Activated gamma-delta T cell treated with Interleukin-2 at 50 U/mL for 16 hours (primary cell): ENCODE data around the gene ZBTB32.
"Not testable (repeated sequence)": the region's sequence is repeated elsewhere in the genome, so short reads cannot be mapped to it uniquely, and the experiment has no call there.

Source experiments
- DNase-seq: peaks from one replicate; pipeline ENCODE4 v3.0.0-alpha.2; 2020

Gene ZBTB32

GRCh38 chr19:35704218-35704617 lies at the start of gene ZBTB32:
Gene ZBTB32 (plus strand): TSS chr19:35704558. CDS start chr19:35714627, 10,069 bp downstream.
- no peak for DNase-seq

DNA sequence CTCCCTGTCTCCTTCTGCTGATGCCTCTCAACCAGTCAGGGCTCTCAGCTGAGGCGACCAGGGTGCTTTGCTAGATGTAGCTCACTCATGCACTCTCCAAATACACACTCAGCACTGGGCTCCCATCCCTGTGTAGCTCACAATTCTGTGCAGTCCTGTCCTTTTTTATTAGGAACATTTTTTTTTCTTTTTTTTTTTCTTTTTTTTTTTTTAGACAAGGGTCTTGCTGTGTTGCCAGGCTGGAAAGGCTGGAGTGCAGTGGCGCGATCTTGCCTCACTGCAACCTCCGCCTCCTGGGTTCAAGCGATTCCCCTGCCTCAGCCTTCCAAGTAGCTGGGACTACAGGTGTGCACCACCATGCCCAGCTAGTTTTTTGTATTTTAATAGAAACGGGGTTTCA lies 49.5 kb upstream of the ZBTB32 start:
- DNase-seq, result not testable (repeated sequence)

- no peak for DNase-seq
Observed at GRCh38 chr19:35655600-35655999, 48.8 kb upstream of the ZBTB32 start.

GRCh38 chr19:35656700-35657099 lies 47.7 kb upstream of the ZBTB32 start:
- no peak for DNase-seq

- no peak for DNase-seq
Observed at GRCh38 chr19:35657904-35658700, 46.3 kb upstream of the ZBTB32 start.

GRCh38 chr19:35661995-35662340 lies 42.4 kb upstream of the ZBTB32 start:
- no peak for DNase-seq

DNA sequence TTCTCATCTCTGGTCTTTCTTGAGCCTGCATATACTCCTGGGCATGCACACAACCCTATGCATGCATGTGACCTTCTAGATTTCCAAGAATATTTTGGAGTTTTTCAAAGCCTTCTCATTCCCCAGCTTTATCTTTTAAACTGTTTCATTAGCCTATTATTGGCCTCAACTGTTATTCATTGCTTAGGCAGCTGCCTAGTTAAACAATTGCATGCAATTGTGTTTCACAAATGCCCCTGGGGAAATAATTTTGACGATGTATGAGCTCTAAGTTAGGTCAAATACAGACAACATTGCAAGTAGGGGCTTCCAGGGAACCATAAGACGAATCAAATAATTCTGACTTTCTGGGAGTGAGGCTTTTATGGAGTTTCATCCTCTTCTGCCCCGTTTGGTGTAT lies 40.4 kb upstream of the ZBTB32 start:
- DNase-seq, result no peak

DNA sequence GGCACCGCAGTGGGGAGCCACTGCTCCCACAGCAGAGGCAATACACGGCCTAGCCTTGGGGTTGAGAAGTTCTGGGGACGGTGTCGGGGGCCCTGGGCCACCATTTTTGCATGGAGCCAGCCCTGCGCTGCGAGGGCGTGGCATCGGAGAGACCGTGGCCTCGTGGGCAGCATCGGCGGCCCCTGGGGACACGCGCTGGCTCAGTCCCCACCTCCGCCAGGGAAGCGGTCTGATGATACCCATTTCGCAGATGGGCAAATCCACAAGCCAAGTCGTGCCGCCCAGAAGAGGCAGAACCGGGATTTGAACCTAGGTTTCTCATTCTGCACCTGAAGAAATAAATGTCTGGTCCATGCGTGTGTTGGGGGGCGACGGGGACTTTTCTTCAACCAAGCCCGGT lies 39.2 kb upstream of the ZBTB32 start:
- DNase-seq, result no peak

- no peak for DNase-seq
Observed at GRCh38 chr19:35665604-35666003, 38.8 kb upstream of the ZBTB32 start.

GRCh38 chr19:35666251-35666913 lies 38.0 kb upstream of the ZBTB32 start, which contains the start of gene UPK1A:
Gene UPK1A (plus strand): TSS chr19:35666517. CDS start chr19:35666813, 296 bp downstream.
- no peak for DNase-seq

DNA sequence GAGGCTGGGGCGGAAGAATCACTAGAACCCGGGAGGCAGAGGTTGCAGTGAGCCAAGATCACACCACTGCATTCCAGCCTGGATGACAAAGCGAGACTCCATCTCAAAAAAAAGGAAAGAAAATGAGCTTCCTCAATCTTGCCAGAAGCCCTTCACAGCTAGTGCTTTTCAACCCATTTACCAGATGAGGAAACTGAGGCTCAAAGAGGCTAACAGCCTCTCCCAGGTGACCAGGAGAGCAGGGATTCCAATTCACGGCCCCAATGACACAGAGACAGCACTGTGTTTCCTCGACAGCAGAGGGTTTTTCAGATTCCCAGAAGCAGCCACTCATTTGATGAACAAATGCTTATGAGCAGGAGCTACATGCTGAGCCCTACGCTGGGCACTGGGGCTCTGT lies 34.8 kb upstream of the ZBTB32 start:
- no peak for DNase-seq

GRCh38 chr19:35669974-35670373 lies 34.4 kb upstream of the ZBTB32 start:
- DNase-seq, result no peak

GRCh38 chr19:35670686-35671085 lies 33.7 kb upstream of the ZBTB32 start:
- no peak for DNase-seq

- no peak for DNase-seq
Observed at GRCh38 chr19:35671818-35672217, 32.5 kb upstream of the ZBTB32 start.

GRCh38 chr19:35673121-35673804 lies 31.1 kb upstream of the ZBTB32 start:
- DNase-seq, result peak; percentile 21

DNA sequence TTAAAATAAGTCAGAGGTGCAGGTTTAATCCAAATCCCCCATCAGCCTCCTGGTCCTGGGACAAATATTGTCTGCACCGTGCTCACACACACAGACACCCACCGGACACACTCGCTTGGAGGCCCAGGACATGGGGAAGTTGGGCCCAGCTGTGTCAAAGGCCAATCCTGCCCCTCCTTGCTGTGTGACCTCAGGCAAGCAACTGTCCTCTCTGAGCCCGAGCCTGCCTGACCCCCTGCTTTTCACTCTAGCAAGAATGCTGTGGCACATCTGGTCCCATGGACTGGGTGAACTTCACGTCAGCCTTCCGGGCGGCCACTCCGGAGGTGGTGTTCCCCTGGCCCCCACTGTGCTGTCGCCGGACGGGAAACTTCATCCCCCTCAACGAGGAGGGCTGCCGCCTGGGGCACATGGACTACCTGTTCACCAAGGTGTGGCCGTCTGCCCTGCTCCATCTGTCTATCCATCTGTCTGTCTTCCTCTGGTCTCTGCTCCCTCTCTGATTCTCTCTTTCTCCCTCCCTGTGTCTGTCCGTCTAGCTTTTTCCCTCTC lies 28.7 kb upstream of the ZBTB32 start:
- no peak for DNase-seq

GRCh38 chr19:35689836-35690235 lies 14.5 kb upstream of the ZBTB32 start:
- DNase-seq, result no peak

DNA sequence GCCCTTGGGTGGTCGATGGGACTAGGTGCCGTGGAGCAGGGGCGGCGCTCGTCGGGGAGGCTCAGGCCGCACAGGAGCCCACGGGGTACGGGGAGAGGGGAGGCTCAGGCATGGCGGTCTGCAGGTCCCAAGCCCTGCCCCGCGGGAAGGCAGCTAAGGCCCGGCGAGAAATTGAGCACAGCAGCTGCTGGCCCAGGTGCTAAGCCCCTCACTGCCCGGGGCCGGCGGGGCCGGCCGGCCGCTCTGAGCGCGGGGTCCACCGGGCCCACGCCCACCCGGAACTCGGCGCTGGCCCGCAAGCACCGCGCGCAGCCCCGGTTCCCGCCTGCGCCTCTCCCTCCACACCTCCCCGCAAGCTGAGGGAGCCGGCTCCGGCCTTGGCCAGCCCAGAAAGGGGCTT lies 13.3 kb upstream of the ZBTB32 start:
- DNase-seq, result not testable (repeated sequence)

GRCh38 chr19:35692010-35692409 lies 12.3 kb upstream of the ZBTB32 start:
- no peak for DNase-seq

DNA sequence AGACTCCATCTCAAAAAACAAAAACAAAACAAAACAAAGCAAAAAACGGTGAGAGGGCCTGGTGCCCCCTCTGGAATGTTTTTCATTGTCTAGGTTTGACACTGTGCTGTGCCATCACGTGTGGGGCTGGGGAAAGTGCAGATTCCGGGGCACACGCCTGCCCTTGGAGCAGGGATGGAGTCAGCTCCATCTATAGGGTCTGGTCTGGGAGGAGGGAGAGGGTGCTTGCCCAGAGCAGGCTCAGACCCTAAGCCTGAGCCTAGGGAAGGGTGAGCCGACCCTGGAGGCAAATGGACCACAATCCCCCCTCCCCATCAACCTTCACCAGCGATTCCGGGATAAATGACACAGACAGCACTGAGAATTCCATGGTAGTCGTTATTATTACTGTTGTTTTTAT lies 10.9 kb upstream of the ZBTB32 start:
- DNase-seq, result no peak

- DNase-seq, result peak; percentile 91
Observed at GRCh38 chr19:35693835-35694599, 10.3 kb upstream of the ZBTB32 start.

DNA sequence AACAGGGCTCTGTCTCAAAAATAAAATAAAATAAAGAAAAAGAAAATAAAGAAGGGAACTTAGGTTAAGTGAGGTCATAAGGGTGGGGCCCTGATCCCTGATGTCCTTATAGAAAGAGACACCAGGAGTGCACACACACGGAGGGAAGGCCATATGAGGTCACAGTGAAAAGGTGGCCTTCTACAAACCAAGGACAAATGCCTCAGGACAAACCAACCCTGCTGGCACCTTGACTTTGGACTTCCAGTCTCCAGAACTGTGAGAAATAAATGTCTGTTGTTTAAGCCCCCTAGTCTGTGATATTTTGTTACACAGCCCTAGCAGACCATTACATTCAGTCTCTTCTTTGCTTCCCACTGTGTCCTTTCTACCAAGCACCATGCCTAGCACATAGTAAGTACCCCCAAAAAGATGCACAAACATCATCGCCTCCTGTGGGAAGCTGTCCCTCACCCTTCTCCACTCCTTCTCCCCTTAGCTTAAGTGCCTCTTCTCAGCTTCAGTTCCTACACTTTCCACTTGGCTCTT lies 8.4 kb upstream of the ZBTB32 start:
- no peak for DNase-seq

GRCh38 chr19:35696835-35697234 lies 7.5 kb upstream of the ZBTB32 start:
- no peak for DNase-seq
